PC-3 (cell line): Measurements from ENCODE around the gene ANXA6.
"Not testable (repeated sequence)": the region's sequence is repeated elsewhere in the genome, so short reads cannot be mapped to it uniquely, and the experiment has no call there.

ENCODE experiments used
- CTCF ChIP-seq: fragments of 300-600 bp; sonication (generic); conservative IDR thresholded peaks from 2 replicates; pipeline ENCODE4 v1.5.1; 2017; ENCODE audit warnings: antibody characterized with exemption, low read depth, mild to moderate bottlenecking, low read length
- EZH2phosphoT487 ChIP-seq: fragments of 300-600 bp; sonication (generic); IDR thresholded peaks from 2 replicates; pipeline ENCODE4 v1.6.1; 2018; ENCODE audit warnings: mild to moderate bottlenecking, antibody characterized with exemption, low read length, borderline replicate concordance

- TF ChIP-seq EZH2phosphoT487, CTCF: not testable (repeated sequence)
These were observed 39.7 kb upstream of the ANXA6 start for GRCh38 chr5:151197291-151197600.
